Spleen (tissue), 7 donors: ENCODE data around the gene TKTL1.
"Not testable (repeated sequence)": the region's sequence is repeated elsewhere in the genome, so short reads cannot be mapped to it uniquely, and the experiment has no call there.

ENCODE experiments used
- CTCF ChIP-seq, 11 experiments: fragments of 200-600 bp in 7 of 11; fragments of 450-650 bp in 4 of 11; sonication (generic) in 4 of 11; IDR thresholded peaks in 8 of 11; conservative IDR thresholded peaks in 3 of 11; 1 replicate in 7 of 11; 2 replicates in 4 of 11; pipeline versions ENCODE4 v1.4.0 to v1.8.0; 2016 to 2021; ENCODE audit warnings: antibody characterized with exemption in 11 of 11, inconsistent platforms in 4 of 11, mild to moderate bottlenecking in 1 of 11
- POLR2A ChIP-seq, 3 donors: fragments of 450-650 bp; IDR thresholded peaks; one replicate each; pipeline ENCODE4 v1.5.1; 2017; ENCODE audit warnings: antibody characterized with exemption in 3 of 3, mild to moderate bottlenecking in 1 of 3
- POLR2AphosphoS5 ChIP-seq, 3 donors: sonication (generic); formaldehyde crosslinking; IDR thresholded peaks; one replicate each; pipeline ENCODE4 v1.5.1; 2017; ENCODE audit warnings: antibody characterized with exemption in 3 of 3
- donor health status: DM: no; HTN: no; CAD: no; lungs with moderate emphysema.
- donor health status: DM: no; HTN: no; CAD: no.
- donor health status: DM: no; HTN: no; CAD: no.

- TF ChIP-seq CTCF (IDR thresholded peaks at IDR 0.05 in 8 of 11, conservative IDR thresholded peaks at IDR 0.05 in 3 of 11); POLR2A (IDR thresholded peaks at IDR 0.05); POLR2AphosphoS5 (IDR thresholded peaks at IDR 0.05): not testable (repeated sequence)
Measured at GRCh38 chrX:154284489-154285338, 10.9 kb upstream of the TKTL1 start.
